GM21737 (cell line): ENCODE measurements around the gene HTR3C.
"Not testable (repeated sequence)": the region's sequence is repeated elsewhere in the genome, so short reads cannot be mapped to it uniquely, and the experiment has no call there.

Experiments used
- ATAC-seq: cut with Tn5 transposase; IDR thresholded peaks from one replicate; pipeline ENCODE4 v1.9.1; 2021; ENCODE audit warnings: mild to moderate bottlenecking, moderate library complexity; ENCODE audit not compliant: unreplicated experiment

The HTR3C gene

GRCh38 chr3:184029443-184029842, 23.4 kb upstream of the HTR3C start:
- no peak for ATAC-seq

GRCh38 chr3:184030536-184030935, 22.3 kb upstream of the HTR3C start:
- no peak for ATAC-seq

- ATAC-seq = no peak
Measured at GRCh38 chr3:184031187-184031792, 21.6 kb upstream of the HTR3C start, which contains the start of gene HTR3D. Gene HTR3D, plus strand, starts transcription at chr3:184031742. Its CDS starts 0 bp downstream, at chr3:184031742.

GRCh38 chr3:184037816-184038215, 15.0 kb upstream of the HTR3C start:
- no peak for ATAC-seq

- not testable (repeated sequence) for ATAC-seq
Measured at GRCh38 chr3:184038307-184038706, 14.5 kb upstream of the HTR3C start.

- no peak for ATAC-seq
Measured at GRCh38 chr3:184039414-184039813, 13.4 kb upstream of the HTR3C start.

GRCh38 chr3:184040010-184040409, 12.8 kb upstream of the HTR3C start:
- ATAC-seq = no peak

GRCh38 chr3:184042617-184043016, 10.2 kb upstream of the HTR3C start:
- no peak for ATAC-seq

- no peak for ATAC-seq
Measured at GRCh38 chr3:184045995-184046394, 6.9 kb upstream of the HTR3C start.

- no peak for ATAC-seq
Measured at GRCh38 chr3:184050217-184050847, 2.5 kb upstream of the HTR3C start.

- no peak for ATAC-seq
Measured at GRCh38 chr3:184058029-184058428, 5.2 kb downstream of the HTR3C start.

GRCh38 chr3:184059424-184059823, 6.6 kb downstream of the HTR3C start:
- ATAC-seq = no peak

- ATAC-seq = no peak
Measured at GRCh38 chr3:184062637-184063036, 9.8 kb downstream of the HTR3C start.

- no peak for ATAC-seq
Measured at GRCh38 chr3:184066211-184066610, 13.4 kb downstream of the HTR3C start.

- no peak for ATAC-seq
Measured at GRCh38 chr3:184067573-184068055, 14.8 kb downstream of the HTR3C start.

- ATAC-seq = no peak
Measured at GRCh38 chr3:184068344-184068743, 15.5 kb downstream of the HTR3C start.

- ATAC-seq = not testable (repeated sequence)
Measured at GRCh38 chr3:184071142-184071541, 18.3 kb downstream of the HTR3C start.

GRCh38 chr3:184073621-184074020, 20.8 kb downstream of the HTR3C start:
- no peak for ATAC-seq

- no peak for ATAC-seq
Measured at GRCh38 chr3:184075901-184076300, 23.1 kb downstream of the HTR3C start.

- no peak for ATAC-seq
Measured at GRCh38 chr3:184077881-184078280, 25.0 kb downstream of the HTR3C start.

- ATAC-seq = no peak
Measured at GRCh38 chr3:184078851-184079250, 26.0 kb downstream of the HTR3C start.

- ATAC-seq = no peak
Measured at GRCh38 chr3:184081116-184081830, 28.4 kb downstream of the HTR3C start.
